Suprapubic skin (tissue), 4 donors: Measurements from ENCODE around the gene CUL7. TPM values are rescaled to one million over a fixed set of nuclear protein-coding genes. Genes with fewer than 3 reads are reported as not detected.

ENCODE experiments used
- DNase-seq, 2 donors: peaks; one replicate each; pipeline ENCODE4 v3.0.0-alpha.2; 2019; ENCODE audit warnings: low spot score in 2 of 2
- H3K27ac ChIP-seq: fragments of 200-600 bp; sonication (generic); one replicate; pipeline ENCODE4 v1.5.1; 2019
- H3K27me3 ChIP-seq: fragments of 200-600 bp; sonication (generic); one replicate; pipeline ENCODE4 v1.5.1; 2019
- H3K36me3 ChIP-seq: fragments of 200-600 bp; sonication (generic); one replicate; pipeline ENCODE4 v1.5.1; 2019
- H3K4me1 ChIP-seq: fragments of 200-600 bp; sonication (generic); one replicate; pipeline ENCODE4 v1.5.1; 2019
- H3K4me3 ChIP-seq: fragments of 200-600 bp; sonication (generic); one replicate; pipeline ENCODE4 v1.5.1; 2019; ENCODE audit warnings: mild to moderate bottlenecking
- H3K9me3 ChIP-seq: fragments of 200-600 bp; sonication (generic); one replicate; pipeline ENCODE4 v1.5.1; 2019
- CTCF ChIP-seq, 2 donors: fragments of 200-600 bp in 1 of 2; fragments of 450-650 bp in 1 of 2; sonication (generic) in 1 of 2; IDR thresholded peaks; one replicate each; pipeline ENCODE4 v1.5.1; 2016 to 2019; ENCODE audit warnings: antibody characterized with exemption in 2 of 2, mild to moderate bottlenecking in 1 of 2, moderate library complexity in 1 of 2
- EP300 ChIP-seq: sonication (generic); formaldehyde crosslinking; IDR thresholded peaks from one replicate; pipeline ENCODE4 v1.6.1; 2017; ENCODE audit warnings: antibody characterized with exemption
- POLR2A ChIP-seq, 2 donors: fragments of 450-650 bp; IDR thresholded peaks; one replicate each; pipeline ENCODE4 v1.6.1; 2017; ENCODE audit warnings: antibody characterized with exemption in 2 of 2, mild to moderate bottlenecking in 2 of 2, moderate library complexity in 2 of 2
- POLR2AphosphoS5 ChIP-seq, 3 donors: sonication (generic); formaldehyde crosslinking; IDR thresholded peaks; one replicate each; pipeline ENCODE4 v1.6.1; 2017; ENCODE audit warnings: antibody characterized with exemption in 3 of 3
- WGBS: methylation state at CpG from one replicate; pipeline ENCODE4 v1.1.5; 2018; 5-methylcytosine and 5-hydroxymethylcytosine counted together
- total RNA-seq, 4 donors: library from RNA; depleted of rRNA; stranded (reverse); fragments of >200 nt; gene quantifications; one replicate each; pipeline ENCODE4 v1.1.0, GENCODE V29; 2016

The CUL7 gene
- total RNA-seq, 4 donors from 2014 or later, result 12.3 to 22.2 (median 15.5) TPM

- peaks cover 19% of the 10 kb centered on the region for H3K36me3 ChIP-seq
- H3K9me3 ChIP-seq, result no peaks in the 10 kb centered on the region
- TF ChIP-seq EP300, result no peak
- no peak for TF ChIP-seq POLR2A (IDR thresholded peaks at IDR 0.05)
- TF ChIP-seq POLR2AphosphoS5 (IDR thresholded peaks at IDR 0.05), result no peak
- no peak for TF ChIP-seq CTCF (IDR thresholded peaks at IDR 0.05)
- no peak overlapping the region for H3K27ac ChIP-seq
- 94% methylated on average over 2 of the region's 2 CpGs for WGBS
- H3K4me3 ChIP-seq, result no peak overlapping the region
- peaks cover 54% of the 10 kb centered on the region for H3K4me1 ChIP-seq
- H3K27me3 ChIP-seq, result no peaks in the 10 kb centered on the region
- no peak for DNase-seq
These were observed 34.5 kb downstream of the CUL7 start for GRCh38 chr6:43019152-43019551.

DNA sequence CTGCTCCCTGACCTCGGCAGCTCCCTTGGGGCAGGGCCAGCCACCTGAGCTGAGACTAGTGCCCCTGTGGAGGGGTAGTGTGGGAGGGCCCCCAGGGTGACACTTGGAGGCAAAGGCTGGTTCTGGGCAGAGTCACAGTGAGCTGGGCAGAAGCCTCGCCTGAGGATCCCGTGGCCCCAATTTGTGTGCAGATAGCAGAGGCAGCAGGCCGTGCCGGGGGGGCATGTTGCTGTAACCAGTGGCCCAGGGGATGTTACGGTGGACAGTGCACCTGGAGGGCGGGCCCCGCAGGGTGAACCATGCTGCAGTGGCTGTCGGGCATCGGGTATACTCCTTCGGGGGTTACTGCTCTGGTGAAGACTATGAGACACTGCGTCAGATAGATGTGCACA is 36.7 kb downstream of the CUL7 start:
- no peaks in the 10 kb centered on the region for H3K27me3 ChIP-seq
- H3K4me3 ChIP-seq, result no peak overlapping the region
- no peak for DNase-seq
- no peak overlapping the region for H3K27ac ChIP-seq
- no peaks in the 10 kb centered on the region for H3K9me3 ChIP-seq
- WGBS, result 87% methylated on average over 5 of the region's 12 CpGs
- H3K36me3 ChIP-seq, result peaks cover 22% of the 10 kb centered on the region
- TF ChIP-seq POLR2A (IDR thresholded peaks at IDR 0.05) (no peak), EP300 (no peak), CTCF (IDR thresholded peaks at IDR 0.05) (no peak), POLR2AphosphoS5 (IDR thresholded peaks at IDR 0.05) (no peak)
- H3K4me1 ChIP-seq, result peaks cover 52% of the 10 kb centered on the region

DNA sequence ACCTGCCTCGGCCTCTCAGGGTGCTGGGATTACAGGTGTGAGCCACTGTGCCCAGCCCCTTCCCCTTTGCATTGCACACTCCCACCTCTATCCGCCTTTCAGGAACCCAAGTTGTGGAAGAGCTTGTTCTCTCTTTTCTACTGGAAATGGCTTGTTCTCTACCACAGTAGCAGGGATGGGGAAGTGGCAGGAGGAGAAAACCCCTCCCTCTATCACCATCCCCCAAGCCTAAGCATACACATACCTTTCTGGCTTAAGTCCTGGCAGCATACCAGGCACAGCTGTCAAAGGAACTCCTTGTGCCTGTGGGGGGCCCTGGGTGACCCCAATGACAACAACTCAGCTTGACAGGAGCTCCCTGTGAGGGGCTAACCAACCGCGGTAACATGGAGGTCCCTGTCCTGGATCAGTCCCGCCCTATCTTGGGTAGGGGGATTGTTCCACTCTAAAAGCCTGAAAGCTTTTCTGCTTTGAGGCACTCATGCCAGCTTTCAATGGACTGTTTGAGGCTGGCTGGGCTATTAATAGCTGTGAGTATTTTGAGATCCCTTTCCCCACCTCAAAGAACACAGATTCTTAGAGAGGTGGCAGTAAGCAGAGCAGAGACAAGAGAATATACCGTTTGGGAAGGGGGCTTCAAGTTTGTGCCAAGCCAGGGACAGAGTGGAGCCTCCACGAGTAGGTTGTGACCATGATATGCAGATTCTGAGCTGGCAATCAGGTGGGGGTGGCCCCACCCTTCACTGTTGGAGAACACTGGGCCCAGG is 37.3 kb downstream of the CUL7 start:
- no peak overlapping the region for H3K4me3 ChIP-seq

GRCh38 chr6:43014434-43014909 is 39.2 kb downstream of the CUL7 start:
- no peaks in the 10 kb centered on the region for H3K27me3 ChIP-seq
- no peaks in the 10 kb centered on the region for H3K9me3 ChIP-seq
- peaks cover 46% of the 10 kb centered on the region for H3K36me3 ChIP-seq
- peak overlapping the region; percentile 71 for H3K27ac ChIP-seq
- H3K4me1 ChIP-seq, result peaks cover 46% of the 10 kb centered on the region
- WGBS, result under 1% methylated on average over 7 of the region's 7 CpGs
- TF ChIP-seq POLR2AphosphoS5 (IDR thresholded peaks at IDR 0.05), result no peak
- TF ChIP-seq POLR2A (IDR thresholded peaks at IDR 0.05), result no peak
- no peak for TF ChIP-seq EP300
- no peak for TF ChIP-seq CTCF (IDR thresholded peaks at IDR 0.05)
- H3K4me3 ChIP-seq, result peak overlapping the region; percentile 86
- no peak for DNase-seq

More for the DNA sequence above, 37.3 kb downstream of the CUL7 start:
- H3K27ac ChIP-seq, result no peak overlapping the region
- DNase-seq, result no peak
- H3K4me1 ChIP-seq, result peaks cover 54% of the 10 kb centered on the region
- WGBS, result 85% methylated on average over 7 of the region's 7 CpGs
- no peak for TF ChIP-seq POLR2A (IDR thresholded peaks at IDR 0.05)
- no peak for TF ChIP-seq POLR2AphosphoS5 (IDR thresholded peaks at IDR 0.05)
- no peak for TF ChIP-seq CTCF (IDR thresholded peaks at IDR 0.05)
- TF ChIP-seq EP300, result no peak
- no peaks in the 10 kb centered on the region for H3K9me3 ChIP-seq
- H3K27me3 ChIP-seq, result no peaks in the 10 kb centered on the region
- peaks cover 27% of the 10 kb centered on the region for H3K36me3 ChIP-seq

DNA sequence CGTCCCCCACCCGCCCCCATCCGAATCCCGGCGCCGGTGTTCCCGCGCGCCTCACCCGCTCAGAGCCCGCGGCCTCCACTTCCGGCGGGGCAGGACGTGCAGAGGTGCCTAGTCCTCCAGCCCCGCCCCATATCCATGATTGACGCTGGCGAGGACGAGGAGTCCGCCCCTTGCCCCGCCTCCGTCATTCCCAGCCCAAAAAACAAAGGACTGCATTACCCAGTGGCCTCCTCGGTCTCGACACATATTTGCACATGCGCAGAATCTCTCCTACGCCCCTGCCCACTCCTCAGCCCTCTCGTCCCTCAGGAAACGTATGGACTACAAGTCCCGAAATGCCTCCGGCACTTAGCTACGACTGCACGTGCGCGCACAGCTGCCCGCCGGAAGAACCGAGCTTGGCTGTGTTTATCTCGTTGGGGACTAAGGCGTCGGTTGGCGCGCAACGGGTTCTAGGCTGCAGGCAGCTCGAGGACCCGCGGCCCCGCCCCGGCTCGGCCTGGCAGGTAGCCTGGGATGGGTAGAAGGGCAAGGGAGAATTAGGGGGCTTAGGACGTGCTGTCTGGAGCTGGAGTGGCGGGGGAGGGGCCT is 39.7 kb downstream of the CUL7 start, which contains the start of the genes KLHDC3 and MEA1:
KLHDC3 (plus strand) TSS at position 407 of the 591 bp plus-strand sequence. CDS start 2,944 bp downstream, outside the sequence.
MEA1 (minus strand) TSS at position 104 of the 591 bp plus-strand sequence. CDS start 133 bp downstream, outside the sequence.
- H3K4me1 ChIP-seq, result peaks cover 46% of the 10 kb centered on the region
- DNase-seq, result peak; percentile 99 to 100
- peak within 1 kb of the TSS; percentile 86 for H3K4me3 ChIP-seq
- peak within 1 kb of the TSS; percentile 73 for H3K27ac ChIP-seq
- no peaks in the 10 kb centered on the region for H3K27me3 ChIP-seq
- peak in 2 of 3 donors; percentile 42 to 93 for TF ChIP-seq POLR2AphosphoS5 (IDR thresholded peaks at IDR 0.05)
- TF ChIP-seq CTCF (IDR thresholded peaks at IDR 0.05), result no peak
- WGBS, result under 1% methylated on average over 33 of the region's 51 CpGs
- peaks cover 48% of the 10 kb centered on the region for H3K36me3 ChIP-seq
- no peaks in the 10 kb centered on the region for H3K9me3 ChIP-seq
